Suprapubic skin (tissue), 4 donors: ENCODE data around the gene TANC1.

Source experiments
- CTCF ChIP-seq, 2 donors: fragments of 200-600 bp in 1 of 2; fragments of 450-650 bp in 1 of 2; sonication (generic) in 1 of 2; IDR thresholded peaks; one replicate each; pipeline ENCODE4 v1.5.1; 2016 to 2019; ENCODE audit warnings: antibody characterized with exemption in 2 of 2, mild to moderate bottlenecking in 1 of 2, moderate library complexity in 1 of 2
- POLR2A ChIP-seq, 2 donors: fragments of 450-650 bp; IDR thresholded peaks; one replicate each; pipeline ENCODE4 v1.6.1; 2017; ENCODE audit warnings: antibody characterized with exemption in 2 of 2, mild to moderate bottlenecking in 2 of 2, moderate library complexity in 2 of 2
- POLR2AphosphoS5 ChIP-seq, 3 donors: sonication (generic); formaldehyde crosslinking; IDR thresholded peaks; one replicate each; pipeline ENCODE4 v1.6.1; 2017; ENCODE audit warnings: antibody characterized with exemption in 3 of 3

GRCh38 chr2:159188449-159188848, 220.0 kb downstream of the TANC1 start:
- TF ChIP-seq CTCF (IDR thresholded peaks at IDR 0.05) (no peak), POLR2A (IDR thresholded peaks at IDR 0.05) (no peak), POLR2AphosphoS5 (IDR thresholded peaks at IDR 0.05) (no peak)
